ENCODE measurements around the gene CALHM3.
A peak's percentile ranks its signal among the peaks of the same experiment; 100 is the strongest.

The CALHM3 gene

GRCh38 chr10:103473261-103473671, 5.8 kb downstream of the CALHM3 start:
- DNase-seq (ENCODE audit: low read depth in 1 of 2, low spot score in 1 of 2): no peak
- Histone ChIP-seq H3K27ac (replicated peaks) (no peak overlapping the region), H3K4me3 (replicated peaks; ENCODE audit: insufficient read depth, low read length) (no peak overlapping the region), H3K27me3 (ENCODE audit: insufficient read depth, poor library complexity, severe bottlenecking) (no peaks in the 10 kb centered on the region)
- TF ChIP-seq POLR2AphosphoS5 (IDR thresholded peaks at IDR 0.05; ENCODE audit: low read depth) (no peak), GABPA (IDR thresholded peaks at IDR 0.05; ENCODE audit: low read depth) (no peak), SPI1 (IDR thresholded peaks at IDR 0.05; ENCODE audit: borderline replicate concordance, low read depth) (no peak), CTCF (IDR thresholded peaks at IDR 0.05; ENCODE audit: insufficient read depth, low read length) (no peak)

DNA sequence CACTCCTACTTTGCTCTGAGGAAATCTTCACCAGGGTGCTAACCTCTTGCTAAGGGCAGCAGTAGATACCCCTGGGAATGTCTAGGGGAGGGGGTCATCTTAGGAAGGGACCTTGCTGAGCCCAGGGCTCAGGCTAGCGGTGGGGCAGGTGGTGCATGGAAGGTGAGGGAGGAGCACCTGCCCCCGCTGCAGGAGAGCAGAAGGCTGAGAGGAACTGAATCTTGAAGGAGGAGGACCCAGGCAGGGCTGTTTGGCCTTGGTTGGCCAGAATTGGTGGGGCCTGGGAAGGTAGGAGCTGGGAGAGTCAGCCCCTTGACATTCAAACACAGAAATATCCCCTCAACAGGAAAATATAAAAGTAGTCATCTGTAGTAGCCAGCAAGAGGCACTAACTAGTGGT, 7.0 kb downstream of the CALHM3 start:
- peak in 1 of 2 experiments; percentile 34 for DNase-seq (ENCODE audit: low read depth in 1 of 2, low spot score in 1 of 2)
- H3K27ac ChIP-seq (replicated peaks): peak overlapping the region; percentile 87

DNA sequence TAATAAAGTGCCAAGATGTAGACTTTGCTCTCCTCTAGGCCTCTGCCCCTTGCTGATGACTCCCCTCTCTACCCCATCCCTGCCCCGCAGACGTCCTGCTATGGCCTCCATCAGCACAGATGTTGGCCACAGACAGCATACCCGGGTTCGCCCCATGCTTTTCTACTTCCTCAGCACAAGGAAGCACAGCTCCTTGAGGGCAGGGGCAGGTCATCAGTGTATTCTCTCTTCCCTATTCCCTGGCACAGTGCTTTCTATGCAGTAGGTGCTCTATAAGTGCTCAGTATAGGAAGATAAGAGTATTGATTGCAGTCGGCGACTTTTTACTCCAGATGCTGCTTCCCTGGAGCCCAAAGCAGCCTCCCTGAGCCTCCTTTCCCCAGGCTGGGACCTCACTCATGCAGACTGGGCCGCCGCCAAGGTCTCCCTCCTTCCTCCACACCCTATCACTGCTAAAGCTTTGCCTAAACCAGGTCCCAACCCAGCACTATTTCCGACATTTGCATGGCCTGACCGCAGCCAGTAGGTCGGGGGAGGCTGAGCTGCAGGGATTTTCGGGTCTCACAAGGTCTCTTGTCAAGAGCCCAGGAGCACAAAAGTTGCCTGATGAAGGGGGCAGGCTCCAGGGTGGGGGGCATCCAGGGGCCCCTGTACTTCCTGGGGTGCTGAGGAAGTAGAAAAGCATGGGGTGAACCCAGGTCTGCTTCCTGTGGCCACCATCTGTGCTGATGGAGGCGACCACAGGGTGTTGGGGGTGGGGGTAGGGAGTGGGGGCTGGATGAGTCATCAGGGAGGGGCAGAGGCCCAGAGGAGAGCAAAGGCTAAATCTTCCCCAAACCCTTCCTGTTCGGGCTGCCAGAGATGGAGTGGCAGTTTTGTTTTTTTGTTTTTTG, 8.0 kb downstream of the CALHM3 start:
- peak; percentile 93 to 94 for DNase-seq (ENCODE audit: low read depth in 1 of 2, low spot score in 1 of 2)
- peak; percentile 89 for TF ChIP-seq POLR2AphosphoS5 (IDR thresholded peaks at IDR 0.05; ENCODE audit: low read depth)
- TF ChIP-seq CTCF (IDR thresholded peaks at IDR 0.05; ENCODE audit: insufficient read depth, low read length): no peak
- peak; percentile 60; the same call in 1 of the 2 replicates for TF ChIP-seq SPI1 (IDR thresholded peaks at IDR 0.05; ENCODE audit: borderline replicate concordance, low read depth)
- TF ChIP-seq GABPA (IDR thresholded peaks at IDR 0.05; ENCODE audit: low read depth): peak; percentile 74; the same call in 1 of the 2 replicates
- TF ChIP-seq, protein P1, sequence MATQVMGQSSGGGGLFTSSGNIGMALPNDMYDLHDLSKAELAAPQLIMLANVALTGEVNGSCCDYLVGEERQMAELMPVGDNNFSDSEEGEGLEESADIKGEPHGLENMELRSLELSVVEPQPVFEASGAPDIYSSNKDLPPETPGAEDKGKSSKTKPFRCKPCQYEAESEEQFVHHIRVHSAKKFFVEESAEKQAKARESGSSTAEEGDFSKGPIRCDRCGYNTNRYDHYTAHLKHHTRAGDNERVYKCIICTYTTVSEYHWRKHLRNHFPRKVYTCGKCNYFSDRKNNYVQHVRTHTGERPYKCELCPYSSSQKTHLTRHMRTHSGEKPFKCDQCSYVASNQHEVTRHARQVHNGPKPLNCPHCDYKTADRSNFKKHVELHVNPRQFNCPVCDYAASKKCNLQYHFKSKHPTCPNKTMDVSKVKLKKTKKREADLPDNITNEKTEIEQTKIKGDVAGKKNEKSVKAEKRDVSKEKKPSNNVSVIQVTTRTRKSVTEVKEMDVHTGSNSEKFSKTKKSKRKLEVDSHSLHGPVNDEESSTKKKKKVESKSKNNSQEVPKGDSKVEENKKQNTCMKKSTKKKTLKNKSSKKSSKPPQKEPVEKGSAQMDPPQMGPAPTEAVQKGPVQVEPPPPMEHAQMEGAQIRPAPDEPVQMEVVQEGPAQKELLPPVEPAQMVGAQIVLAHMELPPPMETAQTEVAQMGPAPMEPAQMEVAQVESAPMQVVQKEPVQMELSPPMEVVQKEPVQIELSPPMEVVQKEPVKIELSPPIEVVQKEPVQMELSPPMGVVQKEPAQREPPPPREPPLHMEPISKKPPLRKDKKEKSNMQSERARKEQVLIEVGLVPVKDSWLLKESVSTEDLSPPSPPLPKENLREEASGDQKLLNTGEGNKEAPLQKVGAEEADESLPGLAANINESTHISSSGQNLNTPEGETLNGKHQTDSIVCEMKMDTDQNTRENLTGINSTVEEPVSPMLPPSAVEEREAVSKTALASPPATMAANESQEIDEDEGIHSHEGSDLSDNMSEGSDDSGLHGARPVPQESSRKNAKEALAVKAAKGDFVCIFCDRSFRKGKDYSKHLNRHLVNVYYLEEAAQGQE (IDR thresholded peaks at IDR 0.05; ENCODE audit: insufficient replicate concordance, low read depth): no peak
- Histone ChIP-seq H3K27me3 (ENCODE audit: insufficient read depth, poor library complexity, severe bottlenecking) (no peaks in the 10 kb centered on the region), H3K27ac (replicated peaks) (peak overlapping the region; percentile 87), H3K4me3 (replicated peaks; ENCODE audit: insufficient read depth, low read length) (peak overlapping the region; percentile 12; the same call in 1 of the 2 replicates)

More for the DNA sequence above, 7.0 kb downstream of the CALHM3 start:
- Histone ChIP-seq H3K4me3 (replicated peaks; ENCODE audit: insufficient read depth, low read length) (no peak overlapping the region), H3K27me3 (ENCODE audit: insufficient read depth, poor library complexity, severe bottlenecking) (no peaks in the 10 kb centered on the region)
- peak; percentile 57; the same call in 1 of the 2 replicates for TF ChIP-seq SPI1 (IDR thresholded peaks at IDR 0.05; ENCODE audit: borderline replicate concordance, low read depth)
- TF ChIP-seq POLR2AphosphoS5 (IDR thresholded peaks at IDR 0.05; ENCODE audit: low read depth): no peak

- Histone ChIP-seq H3K27me3 (ENCODE audit: insufficient read depth, poor library complexity, severe bottlenecking) (no peaks in the 10 kb centered on the region), H3K27ac (replicated peaks) (no peak overlapping the region)
- TF ChIP-seq SPI1 (IDR thresholded peaks at IDR 0.05; ENCODE audit: borderline replicate concordance, low read depth) (no peak), GABPA (IDR thresholded peaks at IDR 0.05; ENCODE audit: low read depth) (no peak), POLR2AphosphoS5 (IDR thresholded peaks at IDR 0.05; ENCODE audit: low read depth) (no peak), CTCF (IDR thresholded peaks at IDR 0.05; ENCODE audit: insufficient read depth, low read length) (no peak)
- TF ChIP-seq, protein P1 (IDR thresholded peaks at IDR 0.05; ENCODE audit: insufficient replicate concordance, low read depth): no peak
These were observed 9.8 kb downstream of the CALHM3 start for GRCh38 chr10:103469201-103469600.

More at GRCh38 chr10:103469201-103469600, 9.8 kb downstream of the CALHM3 start:
- DNase-seq (ENCODE audit: low read depth in 1 of 2, low spot score in 1 of 2): no peak
- H3K4me3 ChIP-seq (replicated peaks; ENCODE audit: insufficient read depth, low read length): no peak overlapping the region

Measured in HL-60 (cell line).